Measurements from ENCODE around the gene BRME1.
A peak's percentile ranks its signal among the peaks of the same experiment; 100 is the strongest.

The BRME1 gene

DNA sequence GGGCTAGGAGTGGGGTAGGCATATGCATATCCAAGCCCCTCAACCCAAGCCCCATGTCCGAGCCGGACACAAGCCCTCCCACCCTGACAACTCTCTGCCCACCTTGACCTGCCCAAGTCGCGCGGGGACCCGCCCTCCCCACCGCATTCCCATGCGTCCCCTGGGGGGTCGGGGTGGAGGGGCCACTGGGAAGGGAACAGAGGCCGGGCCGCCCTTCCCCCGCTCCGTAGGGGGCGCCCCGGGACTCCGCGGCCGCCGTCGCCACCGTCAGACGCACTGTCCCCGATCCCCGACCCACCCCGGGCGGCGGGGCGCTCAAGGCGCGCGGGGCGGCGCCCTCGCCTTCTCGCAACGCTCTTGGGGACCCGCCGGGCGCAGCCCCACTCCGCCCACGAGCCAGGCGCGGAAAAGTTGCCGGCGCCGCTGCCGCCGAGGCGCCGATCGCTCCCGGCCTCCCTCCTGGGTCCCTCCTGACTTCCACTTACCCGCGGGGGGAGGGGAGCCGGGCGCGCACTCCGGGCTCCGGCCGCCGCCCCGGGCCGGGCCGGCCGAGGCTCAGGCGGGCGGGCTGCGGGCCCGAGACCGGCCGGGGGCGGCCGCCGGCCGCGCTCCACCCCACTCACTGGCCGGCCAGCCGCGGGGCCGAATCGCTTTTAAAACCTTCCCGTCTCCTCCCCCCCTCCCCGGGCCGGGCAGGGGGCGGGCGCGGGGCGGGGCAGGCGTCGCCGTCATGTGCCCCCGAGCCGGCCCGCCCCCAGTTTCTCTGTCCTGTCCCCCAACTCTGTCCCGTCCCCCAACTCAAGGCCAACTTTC, 63.4 kb downstream of the BRME1 start:
- H3K9me3 ChIP-seq (ENCODE audit: control insufficient read depth, insufficient read depth, low read depth, low read length) = no peaks in the 10 kb centered on the region
- peaks cover 24% of the 10 kb centered on the region for H3K4me1 ChIP-seq (ENCODE audit: control insufficient read depth, insufficient read depth, low read length)
- ChIA-PET POLR2A (interaction anchor here (1.0 to 1.3 kb wide), 2 partner anchors 19 to 55 kb away, joined by 3 to 4 read pairs; no protein-coding TSS in a partner anchor), CTCF (interaction anchor here (1.4 kb wide), 1 partner anchor 20 kb away, joined by 6 read pairs; no protein-coding TSS in a partner anchor)
- no peaks in the 10 kb centered on the region for H3K36me3 ChIP-seq (ENCODE audit: control insufficient read depth in 2 of 2, insufficient read depth in 1 of 2, low read length in 2 of 2)
- H3K27ac ChIP-seq (ENCODE audit: extremely low read depth, low read depth, low read length) = peak overlapping the region; percentile 81
- H3K4me3 ChIP-seq (ENCODE audit: low read depth, low read length) = peak overlapping the region; percentile 78
- TF ChIP-seq, protein P1, sequence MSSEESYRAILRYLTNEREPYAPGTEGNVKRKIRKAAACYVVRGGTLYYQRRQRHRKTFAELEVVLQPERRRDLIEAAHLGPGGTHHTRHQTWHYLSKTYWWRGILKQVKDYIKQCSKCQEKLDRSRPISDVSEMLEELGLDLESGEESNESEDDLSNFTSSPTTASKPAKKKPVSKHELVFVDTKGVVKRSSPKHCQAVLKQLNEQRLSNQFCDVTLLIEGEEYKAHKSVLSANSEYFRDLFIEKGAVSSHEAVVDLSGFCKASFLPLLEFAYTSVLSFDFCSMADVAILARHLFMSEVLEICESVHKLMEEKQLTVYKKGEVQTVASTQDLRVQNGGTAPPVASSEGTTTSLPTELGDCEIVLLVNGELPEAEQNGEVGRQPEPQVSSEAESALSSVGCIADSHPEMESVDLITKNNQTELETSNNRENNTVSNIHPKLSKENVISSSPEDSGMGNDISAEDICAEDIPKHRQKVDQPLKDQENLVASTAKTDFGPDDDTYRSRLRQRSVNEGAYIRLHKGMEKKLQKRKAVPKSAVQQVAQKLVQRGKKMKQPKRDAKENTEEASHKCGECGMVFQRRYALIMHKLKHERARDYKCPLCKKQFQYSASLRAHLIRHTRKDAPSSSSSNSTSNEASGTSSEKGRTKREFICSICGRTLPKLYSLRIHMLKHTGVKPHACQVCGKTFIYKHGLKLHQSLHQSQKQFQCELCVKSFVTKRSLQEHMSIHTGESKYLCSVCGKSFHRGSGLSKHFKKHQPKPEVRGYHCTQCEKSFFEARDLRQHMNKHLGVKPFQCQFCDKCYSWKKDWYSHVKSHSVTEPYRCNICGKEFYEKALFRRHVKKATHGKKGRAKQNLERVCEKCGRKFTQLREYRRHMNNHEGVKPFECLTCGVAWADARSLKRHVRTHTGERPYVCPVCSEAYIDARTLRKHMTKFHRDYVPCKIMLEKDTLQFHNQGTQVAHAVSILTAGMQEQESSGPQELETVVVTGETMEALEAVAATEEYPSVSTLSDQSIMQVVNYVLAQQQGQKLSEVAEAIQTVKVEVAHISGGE (tag by site-specific recombination; conservative IDR thresholded peaks at IDR 0.05; ENCODE audit: low read depth) = no peak
- TF ChIP-seq SP2 (tag by site-specific recombination; IDR thresholded peaks at IDR 0.05) (peak; percentile 30; the same call in 1 of the 2 replicates), ZNF610 (tag by site-specific recombination; IDR thresholded peaks at IDR 0.05; ENCODE audit: borderline replicate concordance) (no peak), SP3 (tag by site-specific recombination; IDR thresholded peaks at IDR 0.05) (peak; percentile 80), ZNF184 (tag by site-specific recombination; IDR thresholded peaks at IDR 0.05) (0 out of 2 replicates have a peak, but pooled peaks have one; percentile 41), BCL11A (tag by site-specific recombination; IDR thresholded peaks at IDR 0.05; ENCODE audit: low read depth) (no peak), ZNF423 (tag by site-specific recombination; IDR thresholded peaks at IDR 0.05) (0 out of 2 replicates have a peak, but pooled peaks have one; percentile 62), ZNF544 (tag by site-specific recombination; IDR thresholded peaks at IDR 0.05) (no peak), SP7 (tag by site-specific recombination; IDR thresholded peaks at IDR 0.05) (no peak), ZNF76 (tag by site-specific recombination; IDR thresholded peaks at IDR 0.05; ENCODE audit: borderline replicate concordance, low read depth) (peak; percentile 72; the same call in 1 of the 2 replicates), ZNF561 (tag by site-specific recombination; IDR thresholded peaks at IDR 0.05; ENCODE audit: borderline replicate concordance) (peak; percentile 49; the same call in 1 of the 2 replicates), SCRT1 (tag by site-specific recombination; IDR thresholded peaks at IDR 0.05; ENCODE audit: borderline replicate concordance) (no peak), ZNF585B (tag by site-specific recombination; IDR thresholded peaks at IDR 0.05) (no peak), IKZF3 (tag by site-specific recombination; IDR thresholded peaks at IDR 0.05) (peak; percentile 49; the same call in 1 of the 2 replicates), ZNF473 (tag by site-specific recombination; IDR thresholded peaks at IDR 0.05) (no peak), ZNF132 (tag by site-specific recombination; IDR thresholded peaks at IDR 0.05; ENCODE audit: borderline replicate concordance) (no peak), ZBTB8A (tag by site-specific recombination; IDR thresholded peaks at IDR 0.05) (peak; percentile 78), ZNF140 (tag by site-specific recombination; IDR thresholded peaks at IDR 0.05) (no peak), MYNN (tag by site-specific recombination; IDR thresholded peaks at IDR 0.05; ENCODE audit: borderline replicate concordance) (no peak), TRIM28 (IDR thresholded peaks at IDR 0.05; ENCODE audit: borderline replicate concordance, low read length) (no peak), ZFHX2 (tag by site-specific recombination; conservative IDR thresholded peaks at IDR 0.05) (peak; percentile 31; the same call in 1 of the 2 replicates), GFI1B (tag by site-specific recombination; IDR thresholded peaks at IDR 0.05) (no peak), KLF10 (tag by site-specific recombination; IDR thresholded peaks at IDR 0.05) (peak; percentile 73; the same call in 1 of the 2 replicates), ZNF335 (tag by site-specific recombination; conservative IDR thresholded peaks at IDR 0.05) (no peak), RBAK (tag by site-specific recombination; IDR thresholded peaks at IDR 0.05) (no peak)
- TF ChIP-seq, protein P2, sequence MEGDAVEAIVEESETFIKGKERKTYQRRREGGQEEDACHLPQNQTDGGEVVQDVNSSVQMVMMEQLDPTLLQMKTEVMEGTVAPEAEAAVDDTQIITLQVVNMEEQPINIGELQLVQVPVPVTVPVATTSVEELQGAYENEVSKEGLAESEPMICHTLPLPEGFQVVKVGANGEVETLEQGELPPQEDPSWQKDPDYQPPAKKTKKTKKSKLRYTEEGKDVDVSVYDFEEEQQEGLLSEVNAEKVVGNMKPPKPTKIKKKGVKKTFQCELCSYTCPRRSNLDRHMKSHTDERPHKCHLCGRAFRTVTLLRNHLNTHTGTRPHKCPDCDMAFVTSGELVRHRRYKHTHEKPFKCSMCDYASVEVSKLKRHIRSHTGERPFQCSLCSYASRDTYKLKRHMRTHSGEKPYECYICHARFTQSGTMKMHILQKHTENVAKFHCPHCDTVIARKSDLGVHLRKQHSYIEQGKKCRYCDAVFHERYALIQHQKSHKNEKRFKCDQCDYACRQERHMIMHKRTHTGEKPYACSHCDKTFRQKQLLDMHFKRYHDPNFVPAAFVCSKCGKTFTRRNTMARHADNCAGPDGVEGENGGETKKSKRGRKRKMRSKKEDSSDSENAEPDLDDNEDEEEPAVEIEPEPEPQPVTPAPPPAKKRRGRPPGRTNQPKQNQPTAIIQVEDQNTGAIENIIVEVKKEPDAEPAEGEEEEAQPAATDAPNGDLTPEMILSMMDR (tag by site-specific recombination; IDR thresholded peaks at IDR 0.05) = 0 out of 2 replicates have a peak, but pooled peaks have one; percentile 29
- TF ChIP-seq, protein P3, sequence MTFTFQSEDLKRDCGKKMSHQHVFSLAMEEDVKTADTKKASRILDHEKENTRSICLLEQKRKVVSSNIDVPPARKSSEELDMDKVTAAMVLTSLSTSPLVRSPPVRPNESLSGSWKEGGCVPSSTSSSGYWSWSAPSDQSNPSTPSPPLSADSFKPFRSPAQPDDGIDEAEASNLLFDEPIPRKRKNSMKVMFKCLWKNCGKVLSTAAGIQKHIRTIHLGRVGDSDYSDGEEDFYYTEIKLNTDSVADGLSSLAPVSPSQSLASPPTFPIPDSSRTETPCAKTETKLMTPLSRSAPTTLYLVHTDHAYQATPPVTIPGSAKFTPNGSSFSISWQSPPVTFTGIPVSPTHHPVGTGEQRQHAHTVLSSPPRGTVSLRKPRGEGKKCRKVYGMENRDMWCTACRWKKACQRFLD (tag by site-specific recombination; IDR thresholded peaks at IDR 0.05) = no peak
- TF ChIP-seq, protein P4, sequence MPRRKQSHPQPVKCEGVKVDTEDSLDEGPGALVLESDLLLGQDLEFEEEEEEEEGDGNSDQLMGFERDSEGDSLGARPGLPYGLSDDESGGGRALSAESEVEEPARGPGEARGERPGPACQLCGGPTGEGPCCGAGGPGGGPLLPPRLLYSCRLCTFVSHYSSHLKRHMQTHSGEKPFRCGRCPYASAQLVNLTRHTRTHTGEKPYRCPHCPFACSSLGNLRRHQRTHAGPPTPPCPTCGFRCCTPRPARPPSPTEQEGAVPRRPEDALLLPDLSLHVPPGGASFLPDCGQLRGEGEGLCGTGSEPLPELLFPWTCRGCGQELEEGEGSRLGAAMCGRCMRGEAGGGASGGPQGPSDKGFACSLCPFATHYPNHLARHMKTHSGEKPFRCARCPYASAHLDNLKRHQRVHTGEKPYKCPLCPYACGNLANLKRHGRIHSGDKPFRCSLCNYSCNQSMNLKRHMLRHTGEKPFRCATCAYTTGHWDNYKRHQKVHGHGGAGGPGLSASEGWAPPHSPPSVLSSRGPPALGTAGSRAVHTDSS (tag by site-specific recombination; IDR thresholded peaks at IDR 0.05) = 0 out of 2 replicates have a peak, but pooled peaks have one; percentile 16

Data from HEK293 (cell line).